IPS DF 19.7 (cell line): Measurements from ENCODE around the gene USP35.
"Not testable (repeated sequence)": the region's sequence is repeated elsewhere in the genome, so short reads cannot be mapped to it uniquely, and the experiment has no call there.

ENCODE experiments used
- DNase-seq: peaks from one replicate; pipeline ENCODE4 v3.0.0-alpha.2; 2013; ENCODE audit warnings: low read depth, low spot score

Gene USP35

DNA sequence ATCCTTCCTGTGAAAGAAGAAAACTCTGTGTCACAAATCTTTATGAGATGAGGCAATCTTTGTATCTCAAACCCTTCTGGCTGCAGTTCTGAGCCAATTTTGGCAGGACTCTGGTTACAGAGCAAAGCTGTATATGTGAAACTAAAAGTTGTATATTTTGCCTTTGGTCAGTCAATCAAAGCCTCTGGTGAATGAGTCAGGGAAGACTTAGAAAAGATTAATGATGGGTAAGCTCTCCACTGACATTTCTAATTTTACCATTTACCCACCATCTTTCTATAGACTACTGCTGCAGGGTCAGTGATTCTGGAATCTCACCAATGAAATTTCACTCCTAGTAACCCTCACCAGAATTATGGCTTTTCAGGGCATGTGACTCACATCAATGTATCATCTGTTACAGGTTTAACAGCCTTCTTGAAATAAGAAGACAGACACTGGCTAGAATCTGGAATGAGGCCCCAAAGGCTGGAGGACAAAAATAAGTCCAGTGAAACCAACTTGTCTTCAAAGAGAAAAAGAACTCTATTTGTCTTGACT, 43.3 kb downstream of the USP35 start:
- no peak for DNase-seq

DNA sequence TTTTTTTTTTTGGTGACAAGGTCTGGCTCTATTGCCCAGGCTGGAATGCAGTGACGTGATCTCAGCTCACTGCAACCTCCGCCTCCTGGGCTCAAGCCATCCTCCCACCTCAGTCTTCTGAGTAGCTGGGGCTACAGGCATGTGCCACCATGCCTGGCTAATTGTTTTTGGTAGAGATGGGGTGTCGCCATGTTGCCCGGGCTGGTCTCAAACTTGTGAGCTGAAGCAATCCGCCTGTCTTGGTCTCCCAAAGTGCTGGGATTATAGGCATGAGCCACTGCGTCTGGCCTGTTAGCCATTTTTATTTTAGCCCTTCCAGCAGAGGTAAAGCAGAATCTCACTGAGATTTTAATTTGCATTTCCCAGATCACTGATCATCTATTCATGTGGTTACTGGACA, 44.3 kb downstream of the USP35 start:
- not testable (repeated sequence) for DNase-seq

DNA sequence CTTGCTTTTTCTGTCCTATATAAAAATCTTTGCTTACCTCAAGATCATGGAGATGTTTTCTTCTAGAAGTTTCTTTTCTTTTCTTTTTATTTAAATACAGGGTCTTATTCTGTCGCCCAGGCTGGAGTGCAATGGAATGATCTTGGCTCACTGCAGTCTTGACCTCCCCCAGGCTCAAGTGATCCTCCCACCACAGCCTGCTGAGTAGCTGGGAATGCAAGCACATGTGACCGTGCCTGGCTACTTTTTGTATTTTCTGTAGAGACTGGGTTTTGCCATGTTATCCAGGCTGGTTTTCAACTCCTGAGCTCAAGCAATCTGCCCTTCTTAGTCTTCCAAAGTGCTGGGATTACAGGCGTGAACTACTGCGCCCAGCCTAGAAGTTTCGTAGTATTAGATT, 45.3 kb downstream of the USP35 start:
- DNase-seq = no peak

DNA sequence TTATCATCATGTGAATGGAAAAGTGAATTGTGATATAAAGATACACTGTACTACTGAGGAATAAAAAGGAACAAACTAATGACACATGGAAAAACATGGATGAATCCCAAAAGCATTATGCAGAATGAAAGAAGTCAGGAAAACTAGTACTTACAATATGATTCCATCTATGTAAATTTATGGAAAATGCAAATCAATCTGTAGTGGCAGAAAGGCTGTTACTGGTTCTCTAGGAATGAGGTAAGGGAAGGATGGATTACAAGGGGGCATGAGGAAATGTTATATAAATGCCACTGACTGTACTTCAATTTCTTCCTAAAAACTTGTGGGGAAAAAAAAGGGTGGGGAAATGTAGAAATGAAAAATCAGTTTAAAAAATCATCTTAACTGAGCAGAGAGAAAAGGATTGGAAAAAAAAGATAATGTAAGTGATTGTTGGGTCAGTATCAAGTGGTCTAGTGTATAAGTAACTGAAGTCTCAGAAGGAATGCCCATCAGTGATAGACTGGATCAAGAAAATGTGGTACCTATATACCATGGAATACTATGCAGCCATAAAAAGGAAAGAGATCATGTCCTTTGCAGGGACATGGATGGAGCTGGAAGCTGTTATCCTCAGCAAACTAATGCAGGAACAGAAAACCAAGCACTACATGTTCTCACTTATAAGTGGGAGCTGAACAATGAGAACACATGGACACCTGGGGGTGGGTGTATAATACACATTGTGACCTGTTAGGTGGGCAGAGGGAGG, 48.8 kb downstream of the USP35 start:
- DNase-seq = no peak

DNA sequence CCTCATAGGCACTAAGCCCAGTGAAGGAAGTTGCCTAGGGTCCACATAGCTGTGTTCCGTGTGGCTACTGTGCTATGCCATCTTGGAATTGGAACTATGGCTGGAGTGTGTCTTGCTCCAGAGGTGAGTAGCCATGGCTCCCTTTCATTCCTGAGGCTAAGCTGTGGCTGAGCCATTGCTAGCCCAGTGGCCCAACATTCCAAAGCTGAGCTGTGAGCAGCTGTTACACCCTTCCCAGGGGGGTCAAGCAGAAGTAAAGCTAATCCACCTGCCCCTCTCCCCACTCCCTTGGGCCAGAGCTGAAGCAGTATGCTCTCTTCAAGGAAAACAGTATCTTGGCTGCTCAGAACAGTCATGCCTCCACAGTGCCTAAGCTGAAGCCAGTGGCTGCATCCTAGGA, 51.1 kb downstream of the USP35 start:
- DNase-seq = no peak

DNA sequence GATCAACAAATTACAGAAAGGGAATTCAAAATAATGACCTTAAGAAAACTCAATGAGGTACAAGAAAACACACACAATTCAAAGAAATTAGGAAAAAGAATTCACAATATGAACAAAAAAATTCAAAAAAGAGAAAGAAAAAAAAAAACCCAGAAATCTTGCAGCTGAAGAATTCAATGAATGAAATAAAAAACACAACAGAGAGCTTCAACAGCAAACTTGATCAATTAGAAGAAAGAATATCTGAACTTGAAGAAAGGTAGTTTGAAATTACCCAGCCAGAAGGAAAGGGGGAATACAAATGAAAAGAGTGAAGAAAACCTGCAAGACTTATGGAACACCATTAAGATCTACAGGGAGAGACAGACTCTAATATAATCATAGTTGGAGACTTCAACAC, 52.8 kb downstream of the USP35 start:
- DNase-seq = no peak

DNA sequence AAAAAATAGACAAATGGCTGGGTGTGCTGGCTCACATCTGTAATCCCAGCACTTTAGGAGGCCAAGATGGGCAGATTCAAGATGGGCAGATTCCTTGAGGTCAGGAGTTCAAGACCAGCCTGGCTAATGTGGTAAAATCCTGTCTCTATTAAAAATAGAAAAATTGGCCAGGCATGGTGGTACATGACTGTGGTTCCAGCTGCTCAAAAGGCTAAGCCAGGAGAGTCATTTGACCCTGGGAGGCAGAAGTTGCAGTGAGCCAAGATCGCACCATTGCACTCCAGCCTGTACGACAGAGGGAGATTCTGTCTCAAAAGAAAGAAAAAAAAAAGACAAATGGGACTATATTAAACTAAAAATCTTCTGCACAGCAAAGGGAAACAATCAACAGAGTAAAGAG, 55.4 kb downstream of the USP35 start:
- no peak for DNase-seq

DNA sequence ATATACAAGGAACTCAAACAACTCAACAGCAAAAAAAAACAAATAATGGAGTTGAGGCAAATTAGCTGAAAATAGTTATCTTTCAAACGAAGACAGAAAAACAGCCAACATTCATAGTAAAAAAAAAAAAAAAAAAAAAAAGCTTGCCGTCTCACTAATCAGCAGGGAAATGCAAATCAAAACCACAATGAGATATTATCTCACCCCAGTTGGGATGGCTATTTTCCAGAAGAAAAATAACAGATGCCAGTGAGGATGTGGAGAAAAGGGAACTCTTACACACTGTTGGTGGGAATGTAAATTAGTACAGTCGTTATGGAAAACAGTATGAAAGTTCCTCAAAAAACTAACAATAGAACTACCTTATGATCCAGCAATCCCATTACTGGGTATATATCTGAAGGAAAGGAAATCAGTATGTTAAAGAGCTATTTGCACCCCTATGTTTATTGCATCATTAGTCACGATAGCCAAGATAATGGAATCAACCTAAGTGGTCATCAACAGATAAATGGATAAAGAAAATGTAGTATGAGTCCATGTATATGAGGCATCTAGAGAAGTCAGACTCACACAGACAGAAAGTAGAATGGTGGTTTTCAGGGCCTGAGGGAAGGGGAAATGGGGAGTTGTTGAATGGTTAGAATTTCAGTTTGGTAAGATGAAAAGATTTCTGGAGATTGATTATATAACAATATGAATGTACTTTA, 56.0 kb downstream of the USP35 start:
- DNase-seq = no peak

DNA sequence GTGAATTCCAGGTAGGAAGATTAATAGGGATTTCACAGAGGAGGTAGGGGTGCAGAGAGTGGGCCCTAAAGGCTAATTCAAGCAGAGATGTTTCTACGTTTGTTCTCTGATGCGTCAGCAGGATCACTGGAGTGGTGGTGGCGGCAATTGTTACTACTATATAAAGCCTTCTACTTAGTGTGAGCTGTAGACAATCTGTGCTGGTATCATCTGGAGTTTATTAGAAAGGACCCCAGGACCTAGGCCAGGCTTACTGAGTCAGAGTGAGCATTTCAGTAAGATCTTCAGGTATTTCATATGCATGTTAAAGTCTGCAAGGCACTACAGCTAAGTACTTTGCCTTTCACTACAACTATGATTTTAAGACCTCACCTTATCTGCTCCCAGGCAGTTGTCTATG, 59.5 kb downstream of the USP35 start:
- no peak for DNase-seq

DNA sequence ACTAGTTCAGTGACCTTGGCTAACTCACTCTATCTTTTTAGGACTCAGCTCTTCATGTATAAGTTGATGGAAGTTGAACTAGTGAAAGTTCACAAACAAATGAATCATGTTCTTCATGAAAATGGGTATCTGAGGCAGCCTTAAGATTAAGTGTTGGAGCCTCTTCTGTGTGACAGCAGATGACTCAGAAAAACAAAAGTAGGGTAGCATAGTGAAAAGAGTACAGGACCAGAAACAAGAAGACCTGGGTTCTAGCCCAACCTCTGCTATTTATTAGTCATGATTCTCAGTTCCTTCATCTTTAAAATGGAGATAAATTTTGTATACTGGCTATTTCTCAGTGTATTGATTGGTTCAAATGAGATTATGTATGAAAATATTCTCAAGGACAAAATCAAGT, 60.2 kb downstream of the USP35 start:
- no peak for DNase-seq

DNA sequence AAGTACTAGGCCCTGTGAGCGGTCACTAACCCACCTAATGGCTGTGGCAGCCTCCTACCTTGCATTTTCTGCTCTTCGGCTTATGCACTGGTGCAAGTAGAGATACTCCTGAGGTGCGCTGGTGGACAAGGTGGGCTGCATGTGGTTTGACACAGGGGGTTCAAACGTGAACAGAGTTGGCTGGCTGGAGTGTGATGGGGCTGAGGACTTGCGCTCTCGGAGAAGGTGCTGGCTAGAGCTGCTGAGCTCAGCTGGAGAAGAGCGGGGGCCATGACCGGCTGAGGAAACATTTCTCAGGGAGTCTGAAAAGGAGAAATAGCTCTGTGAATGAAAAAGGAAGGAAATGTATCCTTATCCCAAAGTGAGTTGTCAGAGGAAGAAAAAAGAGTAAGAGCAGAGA, 61.4 kb downstream of the USP35 start:
- DNase-seq = no peak

DNA sequence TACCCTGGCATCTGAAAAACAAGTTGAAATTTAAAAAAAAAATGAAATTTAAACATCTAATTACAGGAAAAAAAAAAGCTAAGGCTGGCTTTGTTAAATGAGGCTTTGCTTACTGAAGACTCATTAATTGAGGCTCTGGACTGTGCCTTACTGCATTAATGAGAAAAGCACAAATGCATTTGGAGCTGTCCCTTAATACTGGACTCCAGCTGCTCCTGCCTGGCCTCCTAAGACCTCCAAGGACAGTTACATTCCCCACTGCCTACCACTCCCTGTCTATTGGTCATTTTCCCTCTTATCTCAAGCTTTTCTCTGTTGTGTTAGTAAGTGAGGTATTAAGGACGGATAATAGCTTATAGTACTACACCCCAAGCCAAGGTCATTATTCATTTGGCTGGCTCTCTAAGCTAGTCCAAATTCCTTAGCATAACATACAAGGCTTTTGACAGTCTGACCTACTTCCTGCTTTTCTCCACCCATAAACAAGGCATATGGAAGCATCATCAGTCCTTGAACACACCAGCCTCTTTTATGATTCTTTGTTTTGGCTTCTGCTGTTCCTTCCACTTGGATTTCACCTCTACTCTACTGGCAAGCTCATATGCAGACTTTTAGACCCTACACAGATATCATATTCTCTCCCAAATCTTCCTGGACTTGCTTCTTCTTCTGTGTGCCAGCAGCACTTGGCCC, 62.5 kb downstream of the USP35 start:
- no peak for DNase-seq

DNA sequence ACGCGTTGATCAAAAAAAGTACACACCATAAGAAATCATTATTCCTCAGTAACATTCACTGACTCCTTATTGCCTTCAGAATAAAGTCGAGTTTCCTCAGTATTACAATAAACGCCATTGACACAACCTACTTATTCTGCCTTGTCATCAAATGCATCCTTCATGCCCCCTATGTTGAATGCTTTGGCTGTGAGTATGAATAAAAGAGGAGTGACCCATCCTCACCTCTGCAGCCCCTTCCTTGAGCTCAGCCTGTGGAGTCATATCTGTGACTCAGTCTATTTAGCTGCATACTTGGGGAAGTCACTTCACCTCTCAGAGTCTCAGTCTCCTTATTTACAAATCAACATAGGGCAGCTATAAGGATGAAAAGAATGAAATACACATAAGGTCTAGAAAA, 65.1 kb downstream of the USP35 start:
- DNase-seq = no peak

DNA sequence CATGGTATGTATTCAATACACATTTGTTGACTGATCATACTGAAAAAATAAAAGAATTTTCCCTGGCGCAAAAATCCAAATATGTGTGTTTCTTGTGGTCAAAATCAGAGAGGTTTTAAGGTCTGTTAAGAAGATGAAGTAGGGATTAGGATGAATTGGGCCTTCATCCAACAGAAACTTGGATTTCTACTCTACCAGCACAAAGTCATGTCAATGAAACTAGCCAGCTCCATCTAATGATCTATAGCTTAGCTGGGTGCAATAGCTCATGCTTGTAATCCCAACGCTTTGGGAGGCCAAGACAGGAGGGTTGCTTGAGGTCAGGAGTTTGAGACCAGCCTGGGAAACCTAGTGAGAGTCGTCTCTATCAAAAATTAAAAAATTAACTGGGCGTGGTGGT, 65.5 kb downstream of the USP35 start:
- DNase-seq = no peak

DNA sequence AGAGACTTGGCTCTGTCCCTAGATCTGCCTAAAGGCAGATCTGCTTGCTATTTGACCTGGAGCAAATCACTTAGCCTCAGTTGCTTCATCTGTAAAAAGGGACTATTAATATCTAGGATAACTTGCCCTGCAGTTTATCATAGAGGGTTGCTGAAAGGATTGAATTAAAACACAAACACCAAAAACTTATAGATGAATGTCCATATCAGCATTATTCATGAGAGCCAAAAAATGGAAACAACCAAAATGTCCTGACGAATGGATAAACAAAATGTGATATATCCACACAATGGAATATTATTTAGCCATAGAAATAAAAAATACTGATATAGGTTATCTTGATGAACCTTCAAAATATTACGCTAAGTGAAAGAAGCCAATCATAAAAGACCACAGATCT, 67.2 kb downstream of the USP35 start:
- DNase-seq = no peak

DNA sequence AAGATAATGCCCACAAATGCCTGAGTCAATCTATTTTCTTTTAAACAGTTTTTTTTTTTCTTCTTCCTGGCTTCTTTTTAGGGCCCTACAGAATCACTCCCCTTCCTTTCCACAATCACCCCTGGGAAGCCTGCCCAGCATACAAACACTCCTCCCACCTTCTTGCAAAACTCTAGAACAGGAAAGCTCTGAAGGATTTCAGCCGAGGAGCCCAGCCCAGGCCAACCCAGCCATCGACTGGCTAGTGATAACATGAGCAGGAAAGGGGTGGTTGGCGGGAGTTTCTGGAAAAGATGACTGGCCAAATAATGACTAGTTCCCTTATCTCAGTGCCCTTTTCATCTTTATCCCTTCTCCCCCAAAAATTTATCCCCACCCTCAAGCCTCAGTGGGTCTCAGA, 68.2 kb downstream of the USP35 start:
- DNase-seq = no peak

DNA sequence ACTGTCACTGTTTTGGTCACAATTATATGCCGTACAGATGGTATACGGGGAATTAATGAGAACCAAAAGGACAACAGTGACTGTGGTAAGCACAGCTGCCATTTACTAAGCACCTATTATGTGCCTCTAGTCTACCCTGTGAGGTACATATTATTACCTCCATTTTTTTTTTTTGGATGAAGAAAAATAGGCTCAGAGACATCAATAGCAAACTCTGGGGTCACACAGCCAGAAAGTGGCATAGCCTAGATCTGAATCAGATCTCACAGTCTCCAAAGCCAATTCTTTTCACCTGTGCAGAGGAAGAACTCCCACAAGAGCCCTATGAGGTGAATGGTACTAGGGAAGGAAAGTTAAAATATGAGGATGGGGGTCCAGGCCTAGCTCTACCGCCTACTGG, 68.9 kb downstream of the USP35 start:
- DNase-seq = no peak

DNA sequence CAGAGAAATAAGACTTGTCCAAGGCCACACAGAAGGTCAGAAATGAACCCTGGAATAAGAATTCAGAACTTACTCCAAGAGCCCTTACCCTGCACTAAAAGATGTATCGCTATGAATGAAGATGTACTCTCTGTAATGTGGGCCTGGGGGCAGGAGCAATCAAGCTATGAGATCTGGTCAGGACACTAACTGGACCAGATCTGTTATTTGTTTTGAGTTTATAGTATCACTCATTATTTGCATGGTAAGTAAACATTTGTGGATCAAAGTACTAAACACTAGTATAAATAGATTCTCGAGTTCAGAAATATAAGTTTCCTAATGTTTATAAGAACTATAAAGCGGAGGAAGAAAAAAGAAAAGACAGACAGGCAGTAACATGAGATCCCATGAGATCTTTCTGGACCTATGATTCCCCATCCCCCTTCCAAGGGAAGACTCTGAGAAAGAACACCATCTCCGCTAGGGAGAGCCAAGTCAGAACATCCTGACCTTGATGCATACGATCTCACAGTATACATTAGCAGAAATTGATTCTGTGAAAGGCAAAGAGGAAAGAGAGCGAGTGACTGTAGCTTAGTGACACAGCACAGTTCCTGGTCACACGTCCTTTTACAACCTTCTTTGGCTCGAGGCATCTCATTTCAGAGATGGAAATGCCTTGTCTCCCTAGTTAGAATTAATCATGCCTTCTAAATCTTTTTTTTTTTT, 71.2 kb downstream of the USP35 start:
- DNase-seq = no peak

DNA sequence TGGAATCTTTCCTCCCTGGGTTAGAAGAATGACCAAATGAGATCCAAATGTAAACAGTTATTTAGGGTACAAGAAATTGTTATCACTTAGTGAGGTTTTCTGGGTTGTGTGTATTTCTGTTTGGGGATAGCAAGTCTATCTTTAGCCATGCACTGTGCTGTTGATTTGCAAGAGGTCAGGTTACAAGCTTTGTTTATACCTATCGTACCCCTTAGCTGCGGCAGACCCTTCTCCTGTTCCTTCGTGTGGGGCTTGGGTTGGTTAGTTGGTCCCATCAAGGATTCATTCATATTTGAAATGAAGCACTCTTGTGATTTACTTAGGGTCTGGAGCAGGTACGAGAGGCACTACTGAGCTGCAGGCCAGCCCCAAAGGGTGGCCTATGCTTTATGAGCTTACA, 72.6 kb downstream of the USP35 start:
- DNase-seq = no peak

DNA sequence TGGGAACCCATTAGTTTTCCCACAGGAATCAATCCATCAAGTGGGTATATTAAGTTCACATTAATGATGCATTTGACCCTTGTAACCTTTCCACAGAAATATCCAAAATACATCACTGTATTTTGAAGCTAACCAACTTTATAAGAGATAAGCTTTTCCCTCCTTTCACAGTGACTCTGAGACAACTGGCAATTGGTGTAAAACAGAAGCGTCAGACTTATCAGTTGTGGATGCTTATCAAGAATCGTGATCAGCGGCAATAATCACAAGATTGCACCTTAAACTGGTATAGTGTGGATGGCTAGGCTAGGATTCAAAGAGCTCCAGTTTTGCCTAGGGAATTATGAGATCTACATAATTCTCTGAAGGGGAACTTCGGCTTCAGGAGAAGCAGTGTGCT, 73.1 kb downstream of the USP35 start:
- no peak for DNase-seq

DNA sequence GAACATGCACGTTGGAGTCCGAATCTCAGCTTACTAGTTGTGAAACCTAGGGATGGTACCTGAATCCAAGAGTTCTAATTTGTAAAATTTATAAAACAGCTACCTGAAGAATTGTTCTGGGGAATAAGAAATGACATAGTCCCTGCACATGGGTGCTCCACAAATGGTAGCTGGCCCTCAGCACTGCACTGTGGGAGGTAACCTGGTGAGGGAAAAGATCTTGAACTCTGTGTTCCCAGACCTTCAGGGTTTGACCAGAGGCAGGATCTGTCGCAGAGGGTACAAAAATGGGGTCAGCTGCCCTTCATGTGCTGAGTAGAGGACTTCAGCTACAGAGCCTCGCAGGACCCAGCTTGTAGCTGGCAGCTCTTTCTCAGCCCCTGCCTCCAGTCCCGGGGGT, 73.5 kb downstream of the USP35 start:
- no peak for DNase-seq

DNA sequence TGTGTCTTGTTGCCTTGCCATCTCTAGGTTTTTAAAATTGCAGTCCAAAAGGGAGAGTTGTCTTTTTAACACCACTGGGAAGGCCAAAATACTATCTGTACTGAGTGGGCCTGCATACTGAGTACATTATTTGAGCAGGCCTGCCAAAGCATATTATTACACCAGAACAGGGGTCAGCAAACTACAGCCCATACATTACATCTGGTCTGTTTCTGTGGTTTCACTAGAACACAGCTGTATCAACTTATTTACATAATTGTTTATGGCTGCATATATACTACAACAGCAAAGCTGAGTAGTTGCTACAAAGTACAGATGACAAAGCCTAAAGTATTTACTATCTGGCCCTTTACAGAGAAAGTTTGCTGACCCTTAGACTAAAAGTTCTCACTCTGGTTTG, 74.0 kb downstream of the USP35 start:
- DNase-seq = no peak
